PFSK-1 (cell line): ENCODE data around the gene CAVIN4.

ENCODE experiments used
- FOXP2 ChIP-seq: optimal IDR thresholded peaks from 2 replicates; pipeline ENCODE3; 2011; ENCODE audit warnings: borderline replicate concordance, control low read depth, inconsistent platforms; ENCODE audit not compliant: insufficient read depth; ENCODE audit errors: extremely low read length, extremely low read depth
- POLR2AphosphoS5 ChIP-seq: IDR thresholded peaks from 2 replicates; pipeline ENCODE4 v1.6.1; 2012; ENCODE audit warnings: low read depth, mild to moderate bottlenecking, control low read depth, low read length, moderate library complexity
- REST ChIP-seq, 2 experiments: IDR thresholded peaks; 2 replicates each; pipeline versions ENCODE4 v1.6.1 to v1.8.0; 2011 to 2012; ENCODE audit warnings: low read depth in 2 of 2, low read length in 2 of 2, control low read depth in 1 of 2, inconsistent platforms in 1 of 2, mild to moderate bottlenecking in 1 of 2, moderate library complexity in 1 of 2; ENCODE audit not compliant: insufficient read depth in 1 of 2
- SIN3A ChIP-seq: IDR thresholded peaks from 2 replicates; pipeline ENCODE4 v1.6.1; 2012; ENCODE audit warnings: mild to moderate bottlenecking, low read length, moderate library complexity, borderline replicate concordance; ENCODE audit not compliant: insufficient read depth
- TAF1 ChIP-seq: IDR thresholded peaks from 2 replicates; pipeline ENCODE4 v1.6.1; 2012; ENCODE audit warnings: low read length, control low read depth, borderline replicate concordance; ENCODE audit not compliant: insufficient read depth

- no peak for TF ChIP-seq POLR2AphosphoS5
- no peak for TF ChIP-seq TAF1
- no peak for TF ChIP-seq SIN3A
- TF ChIP-seq REST (IDR thresholded peaks at IDR 0.05; ENCODE audit: insufficient read depth in 1 of 2, low read depth in 2 of 2, low read length in 2 of 2), result no peak
- TF ChIP-seq FOXP2, result no peak
These were observed 22.7 kb downstream of the CAVIN4 start for GRCh38 chr9:100600521-100601079.
